Epidermal melanocyte (primary cell): Measurements from ENCODE around the gene HSPA1B.
A peak's percentile ranks its signal among the peaks of the same experiment; 100 is the strongest.
"Not testable (repeated sequence)": the region's sequence is repeated elsewhere in the genome, so short reads cannot be mapped to it uniquely, and the experiment has no call there.

ENCODE experiments used
- DNase-seq: peaks from one replicate; pipeline ENCODE4 v3.0.0; 2011; ENCODE audit warnings: low spot score; ENCODE audit not compliant: insufficient read length

HSPA1B gene

GRCh38 chr6:31858707-31859106, 31.2 kb downstream of the HSPA1B start:
- no peak for DNase-seq

- no peak for DNase-seq
These were observed 32.4 kb downstream of the HSPA1B start for GRCh38 chr6:31859923-31860322.

GRCh38 chr6:31860349-31860748, 32.8 kb downstream of the HSPA1B start:
- DNase-seq, result no peak

- DNase-seq, result no peak
These were observed 33.6 kb downstream of the HSPA1B start for GRCh38 chr6:31861150-31861549.

GRCh38 chr6:31861919-31862343, 34.4 kb downstream of the HSPA1B start:
- no peak for DNase-seq

GRCh38 chr6:31862344-31863235, 35.1 kb downstream of the HSPA1B start, which contains the start of gene NEU1:
NEU1 (minus strand) TSS chr6:31862821; CDS start chr6:31862776, 45 bp downstream.
- DNase-seq, result peak; percentile 100

- not testable (repeated sequence) for DNase-seq
These were observed 36.6 kb downstream of the HSPA1B start for GRCh38 chr6:31864123-31864562.

GRCh38 chr6:31864818-31865204, 37.3 kb downstream of the HSPA1B start:
- DNase-seq, result no peak

- DNase-seq, result no peak
These were observed 37.9 kb downstream of the HSPA1B start for GRCh38 chr6:31865205-31866118.

- not testable (repeated sequence) for DNase-seq
These were observed 41.1 kb downstream of the HSPA1B start for GRCh38 chr6:31868658-31868971.

GRCh38 chr6:31869343-31869742, 41.8 kb downstream of the HSPA1B start:
- DNase-seq, result no peak

GRCh38 chr6:31870385-31870921, 42.9 kb downstream of the HSPA1B start:
- DNase-seq, result no peak

GRCh38 chr6:31871046-31871659, 43.6 kb downstream of the HSPA1B start:
- no peak for DNase-seq

- DNase-seq, result no peak
These were observed 46.6 kb downstream of the HSPA1B start for GRCh38 chr6:31874084-31874670.

- no peak for DNase-seq
These were observed 47.5 kb downstream of the HSPA1B start for GRCh38 chr6:31874836-31875572.

GRCh38 chr6:31875877-31876276, 48.3 kb downstream of the HSPA1B start:
- DNase-seq, result no peak

GRCh38 chr6:31876357-31876756, 48.8 kb downstream of the HSPA1B start:
- DNase-seq, result no peak

GRCh38 chr6:31877125-31877650, 49.6 kb downstream of the HSPA1B start:
- DNase-seq, result no peak

- no peak for DNase-seq
These were observed 50.2 kb downstream of the HSPA1B start for GRCh38 chr6:31877651-31878161.

- no peak for DNase-seq
These were observed 50.7 kb downstream of the HSPA1B start for GRCh38 chr6:31878222-31878621.
